HCT116 (cell line): ENCODE measurements around the gene MKI67. TPM values are rescaled to one million over a fixed set of nuclear protein-coding genes. Genes with fewer than 3 reads are reported as not detected.

Experiments
- ATAC-seq: fragments of 200-7000 bp; cut with Tn5 transposase; 2 replicates; pipeline ENCODE4 v1.9.1; 2020; ENCODE audit warnings: mild to moderate bottlenecking, moderate library complexity
- BruUV-seq: library from RNA; stranded (reverse); fragments of 400-500 nt; replicated peaks from 2 replicates; lab custom pipeline; 2021; lab: Mats Ljungman, UMichigan
- CTCF ChIA-PET: fragments of 300-600 bp; sonication (Branson Sonifier 250); formaldehyde crosslinking; loops from one replicate; lab custom pipeline; 2021; ENCODE audit warnings: antibody characterized with exemption; lab: Charles Lee
- POLR2A ChIA-PET: fragments of 300-600, 350-600 bp; sonication (Branson Sonifier 250); formaldehyde crosslinking; loops from one replicate; lab custom pipeline; 2021; ENCODE audit warnings: antibody characterized with exemption; lab: Charles Lee
- RAD21 ChIA-PET, 2 experiments: fragments of 300-600 bp; sonication (Branson Sonifier 250); formaldehyde crosslinking; loops; one replicate each; lab custom pipeline; 2023; ENCODE audit warnings: low total read pairs in 2 of 2; ENCODE audit not compliant: uncharacterized antibody in 2 of 2, unreplicated experiment in 2 of 2, low non-redundant PET in 1 of 2; lab: Charles Lee
- DNase-seq: peaks from one replicate; pipeline ENCODE4 v3.0.0-alpha.2; 2010; ENCODE audit warnings: low read depth, low spot score
- H2AFZ ChIP-seq: fragments of 200-600 bp; shearing (Covaris generic), sonication (generic); 2 replicates; pipeline ENCODE4 v1.6.1; 2017; ENCODE audit warnings: low read depth, mixed run types, mixed read lengths, antibody characterized with exemption, low read length; ENCODE audit not compliant: poor library complexity, severe bottlenecking
- H3K27ac ChIP-seq: 2 replicates; pipeline ENCODE4 v1.5.1; 2012; ENCODE audit warnings: low read depth, low read length
- H3K27me3 ChIP-seq: fragments of 200-600 bp; sonication (generic); 2 replicates; pipeline ENCODE4 v1.6.1; 2016; ENCODE audit warnings: mixed run types, low read length, mixed read lengths; ENCODE audit not compliant: insufficient read depth
- H3K36me3 ChIP-seq, 2 experiments: fragments of 200-500 bp in 1 of 2; fragments of 200-600 bp in 1 of 2; sonication (Bioruptor generic) in 1 of 2; sonication (generic) in 1 of 2; 2 replicates each; pipeline versions ENCODE4 v1.5.1 to v1.6.1; 2014 to 2016; ENCODE audit warnings: low read length in 2 of 2, inconsistent platforms in 1 of 2, mixed read lengths in 1 of 2, mixed run types in 1 of 2; ENCODE audit not compliant: insufficient read depth in 2 of 2, control insufficient read depth in 1 of 2
- H3K4me1 ChIP-seq, 2 experiments: fragments of 200-600 bp in 1 of 2; sonication (generic) in 1 of 2; 2 replicates each; pipeline versions ENCODE4 v1.5.1 to v1.6.1; 2012 to 2017; ENCODE audit warnings: low read length in 2 of 2, inconsistent platforms in 1 of 2, mild to moderate bottlenecking in 1 of 2, mixed read lengths in 1 of 2, mixed run types in 1 of 2, moderate library complexity in 1 of 2; ENCODE audit not compliant: insufficient read depth in 2 of 2, control insufficient read depth in 1 of 2
- H3K4me2 ChIP-seq: fragments of 200-600 bp; sonication (generic); 2 replicates; pipeline ENCODE4 v1.6.1; 2017; ENCODE audit warnings: mixed run types, low read length, mixed read lengths
- H3K4me3 ChIP-seq, 2 experiments: fragments of 200-600 bp in 1 of 2; sonication (generic) in 1 of 2; replicated peaks in 1 of 2; 2 replicates each; pipeline ENCODE4 v1.5.1; 2011 to 2016; ENCODE audit warnings: low read length in 2 of 2, control low read depth in 1 of 2, low read depth in 1 of 2, mild to moderate bottlenecking in 1 of 2, mixed read lengths in 1 of 2, mixed run types in 1 of 2
- H3K79me2 ChIP-seq: fragments of 200-600 bp; sonication (generic); 2 replicates; pipeline ENCODE4 v1.6.1; 2017; ENCODE audit warnings: mild to moderate bottlenecking, mixed run types, low read length, moderate library complexity, mixed read lengths; ENCODE audit not compliant: insufficient read depth
- H3K9ac ChIP-seq: fragments of 200-600 bp; sonication (generic); 2 replicates; pipeline ENCODE4 v1.6.1; 2016; ENCODE audit warnings: low read length, mixed read lengths
- H3K9me2 ChIP-seq: fragments of 200-600 bp; sonication (generic), shearing (Covaris generic); 2 replicates; pipeline ENCODE4 v1.6.1; 2017; ENCODE audit warnings: mixed run types, mild to moderate bottlenecking, moderate library complexity; ENCODE audit not compliant: insufficient read depth
- H3K9me3 ChIP-seq, 2 experiments: fragments of 200-500 bp in 1 of 2; fragments of 200-600 bp in 1 of 2; sonication (Bioruptor generic) in 1 of 2; sonication (generic) in 1 of 2; 2 replicates each; pipeline ENCODE4 v1.6.1; 2014 to 2017; ENCODE audit warnings: low read length in 2 of 2, mixed read lengths in 2 of 2, inconsistent platforms in 1 of 2, low read depth in 1 of 2, mild to moderate bottlenecking in 1 of 2, mixed run types in 1 of 2, moderate library complexity in 1 of 2; ENCODE audit not compliant: control insufficient read depth in 1 of 2, insufficient read depth in 1 of 2
- H4K20me1 ChIP-seq: fragments of 200-600 bp; sonication (generic), shearing (Covaris generic); 2 replicates; pipeline ENCODE4 v1.6.1; 2017; ENCODE audit warnings: mixed run types, mild to moderate bottlenecking, moderate library complexity; ENCODE audit not compliant: insufficient read depth
- CBX3 ChIP-seq: IDR thresholded peaks from 2 replicates; pipeline ENCODE4 v1.6.1; 2012; ENCODE audit warnings: low read depth
- EZH2 ChIP-seq: fragments of 200-600 bp; sonication (generic); IDR thresholded peaks from 2 replicates; pipeline ENCODE4 v1.6.1; 2017; ENCODE audit warnings: antibody characterized with exemption, mixed run types
- EZH2phosphoT487 ChIP-seq: fragments of 200-600 bp; IDR thresholded peaks from 2 replicates; pipeline ENCODE4 v1.6.1; 2018; ENCODE audit warnings: antibody characterized with exemption, borderline replicate concordance
- JUND ChIP-seq: IDR thresholded peaks from 2 replicates; pipeline ENCODE4 v1.6.1; 2012
- POLR2A ChIP-seq: IDR thresholded peaks from 2 replicates; pipeline ENCODE4 v1.7.0; 2011; ENCODE audit warnings: borderline replicate concordance; ENCODE audit not compliant: insufficient read depth, insufficient read length; ENCODE audit errors: extremely low read depth
- POLR2AphosphoS5 ChIP-seq: IDR thresholded peaks from 2 replicates; pipeline ENCODE4 v1.6.1; 2011; ENCODE audit warnings: mild to moderate bottlenecking, low read depth, low read length, moderate library complexity
- SIN3A ChIP-seq: IDR thresholded peaks from 2 replicates; pipeline ENCODE4 v1.6.1; 2012; ENCODE audit warnings: low read depth
- SP1 ChIP-seq: IDR thresholded peaks from 2 replicates; pipeline ENCODE4 v1.6.1; 2012; ENCODE audit warnings: low read depth
- ZFX ChIP-seq: fragments of 450-650 bp; IDR thresholded peaks from 2 replicates; pipeline ENCODE4 v1.6.1; 2017
- intact Hi-C: fragments of 100-400 bp; cut with micrococcal nuclease; formaldehyde crosslinking; loops from 2 replicates; pipeline ENCODE4 v1.10.0; 2022
- total RNA-seq: library from RNA; stranded (reverse); gene quantifications from one replicate; pipeline ENCODE4 v1.2.1, GENCODE V29; 2021; ENCODE audit not compliant: unreplicated experiment

The MKI67 gene
- total RNA-seq, 1 experiment from 2014 or later = 202 TPM

DNA sequence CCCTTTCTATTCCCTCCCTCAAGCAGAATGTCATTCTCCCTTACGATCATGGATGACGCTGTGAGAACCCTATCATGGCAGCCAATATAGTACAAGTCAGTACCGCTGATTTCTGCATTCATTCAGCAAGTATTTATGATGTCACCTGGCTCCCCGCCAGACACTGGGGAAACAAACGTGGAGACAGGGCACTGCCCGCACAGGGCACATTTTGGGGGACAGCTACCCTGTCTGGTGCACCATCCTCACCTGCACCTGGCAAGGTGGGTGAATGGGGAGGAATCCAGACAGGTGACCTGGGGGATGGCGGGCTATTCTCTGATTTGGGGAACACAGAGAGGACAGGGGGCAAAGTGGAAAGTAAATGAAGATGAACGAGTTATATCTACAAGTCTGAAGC is 28.4 kb downstream of the MKI67 start:
- H4K20me1 ChIP-seq = 0 out of 2 replicates have a peak, but pooled peaks cover 5% of the 10 kb centered on the region
- H2AFZ ChIP-seq = no peak overlapping the region
- no peak for ATAC-seq
- intact Hi-C loops = no loop called here
- TF ChIP-seq POLR2A = no peak
- no peak for TF ChIP-seq EZH2
- peak; percentile 23; the same call in 1 of the 2 replicates for TF ChIP-seq JUND
- 0 out of 2 replicates have a peak, but pooled peaks have one; percentile 32 for TF ChIP-seq SIN3A
- TF ChIP-seq SP1 = no peak
- TF ChIP-seq EZH2phosphoT487 = no peak
- no peaks in the 10 kb centered on the region for H3K27me3 ChIP-seq
- no peak overlapping the region for H3K4me3 ChIP-seq
- H3K36me3 ChIP-seq = peaks cover 48 to 64% of the 10 kb centered on the region in 2 experiments
- no peaks in the 10 kb centered on the region for H3K4me1 ChIP-seq
- no peak overlapping the region for H3K9ac ChIP-seq
- CTCF ChIA-PET = interaction anchor here (1.4 kb wide), 1 partner anchor 19 kb away, joined by 5 read pairs; no protein-coding TSS in a partner anchor
- H3K4me2 ChIP-seq = no peak overlapping the region
- RAD21 ChIA-PET = no interaction called here
- no TSS peak for BruUV-seq
- peaks cover 39% of the 10 kb centered on the region for H3K79me2 ChIP-seq
- no peak overlapping the region for H3K27ac ChIP-seq
- DNase-seq = no peak
- H3K9me3 ChIP-seq = no peaks in the 10 kb centered on the region
- H3K9me2 ChIP-seq = no peaks in the 10 kb centered on the region
- POLR2A ChIA-PET = no interaction called here

DNA sequence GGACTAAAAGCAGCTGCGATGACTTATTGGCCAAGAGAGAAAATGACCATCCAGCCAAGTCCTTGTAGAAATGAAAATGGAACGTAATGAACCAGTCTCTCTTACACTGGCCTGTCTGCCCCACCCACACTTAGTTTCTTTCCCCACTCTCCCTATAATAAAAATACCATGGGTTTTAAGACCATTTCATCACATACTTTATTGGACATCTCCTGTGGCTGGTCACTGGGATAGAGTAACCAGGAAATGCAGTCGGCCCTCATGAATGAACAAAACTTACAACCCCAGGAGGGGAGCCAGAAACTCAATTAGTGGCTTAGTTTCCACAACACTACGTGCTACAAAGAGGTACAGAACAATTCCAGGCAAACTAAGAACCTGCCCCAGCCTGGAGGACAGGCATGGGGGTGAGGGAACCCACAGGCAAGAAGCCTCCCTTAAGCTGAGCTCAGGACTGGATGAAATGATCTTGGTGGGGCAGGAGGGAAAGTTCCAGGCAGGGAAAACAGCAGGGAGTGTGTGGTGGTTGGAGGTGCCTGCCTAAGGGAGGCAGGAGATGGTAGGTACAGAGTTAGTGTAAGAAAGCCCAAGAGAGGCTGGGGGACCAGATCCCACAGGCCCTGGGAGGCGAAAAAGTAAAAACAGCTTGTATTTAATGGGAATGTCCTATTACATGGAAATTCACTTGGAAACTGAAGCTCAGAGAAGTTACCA is 29.6 kb downstream of the MKI67 start:
- H3K36me3 ChIP-seq = peaks cover 36 to 53% of the 10 kb centered on the region in 2 experiments; a peak in 3 of 4 replicates
- H2AFZ ChIP-seq = no peak overlapping the region
- DNase-seq (no peak), ATAC-seq (peak; percentile 6; the same call in 1 of the 2 replicates)
- no peaks in the 10 kb centered on the region for H3K9me2 ChIP-seq
- BruUV-seq = no TSS peak
- POLR2A ChIA-PET = no interaction called here
- H3K9ac ChIP-seq = no peak overlapping the region
- H3K9me3 ChIP-seq = no peaks in the 10 kb centered on the region
- RAD21 ChIA-PET = no interaction called here
- H3K27me3 ChIP-seq = no peaks in the 10 kb centered on the region
- peaks cover 27% of the 10 kb centered on the region for H3K79me2 ChIP-seq
- H3K27ac ChIP-seq = no peak overlapping the region
- TF ChIP-seq CBX3 = no peak
- 0 out of 2 replicates have a peak, but pooled peaks have one; percentile 6 for TF ChIP-seq JUND
- TF ChIP-seq ZFX = no peak
- peak; percentile 31; the same call in 1 of the 2 replicates for TF ChIP-seq POLR2AphosphoS5
- CTCF ChIA-PET = interaction anchor here (1.4 kb wide), 2 partner anchors 20 to 85 kb away, joined by 4 to 5 read pairs; no protein-coding TSS in a partner anchor
- intact Hi-C loops = no loop called here
- 0 out of 2 replicates have a peak, but pooled peaks cover 5% of the 10 kb centered on the region for H4K20me1 ChIP-seq
- H3K4me2 ChIP-seq = no peak overlapping the region
- no peak overlapping the region for H3K4me3 ChIP-seq
- no peaks in the 10 kb centered on the region for H3K4me1 ChIP-seq
